NCI-H2107 (cell line): ENCODE results near the gene CCM2.

Source experiments
- DNase-seq: peaks from one replicate; lab custom pipeline; 2025; lab: John Stamatoyannopoulos, UW

Gene CCM2

DNA sequence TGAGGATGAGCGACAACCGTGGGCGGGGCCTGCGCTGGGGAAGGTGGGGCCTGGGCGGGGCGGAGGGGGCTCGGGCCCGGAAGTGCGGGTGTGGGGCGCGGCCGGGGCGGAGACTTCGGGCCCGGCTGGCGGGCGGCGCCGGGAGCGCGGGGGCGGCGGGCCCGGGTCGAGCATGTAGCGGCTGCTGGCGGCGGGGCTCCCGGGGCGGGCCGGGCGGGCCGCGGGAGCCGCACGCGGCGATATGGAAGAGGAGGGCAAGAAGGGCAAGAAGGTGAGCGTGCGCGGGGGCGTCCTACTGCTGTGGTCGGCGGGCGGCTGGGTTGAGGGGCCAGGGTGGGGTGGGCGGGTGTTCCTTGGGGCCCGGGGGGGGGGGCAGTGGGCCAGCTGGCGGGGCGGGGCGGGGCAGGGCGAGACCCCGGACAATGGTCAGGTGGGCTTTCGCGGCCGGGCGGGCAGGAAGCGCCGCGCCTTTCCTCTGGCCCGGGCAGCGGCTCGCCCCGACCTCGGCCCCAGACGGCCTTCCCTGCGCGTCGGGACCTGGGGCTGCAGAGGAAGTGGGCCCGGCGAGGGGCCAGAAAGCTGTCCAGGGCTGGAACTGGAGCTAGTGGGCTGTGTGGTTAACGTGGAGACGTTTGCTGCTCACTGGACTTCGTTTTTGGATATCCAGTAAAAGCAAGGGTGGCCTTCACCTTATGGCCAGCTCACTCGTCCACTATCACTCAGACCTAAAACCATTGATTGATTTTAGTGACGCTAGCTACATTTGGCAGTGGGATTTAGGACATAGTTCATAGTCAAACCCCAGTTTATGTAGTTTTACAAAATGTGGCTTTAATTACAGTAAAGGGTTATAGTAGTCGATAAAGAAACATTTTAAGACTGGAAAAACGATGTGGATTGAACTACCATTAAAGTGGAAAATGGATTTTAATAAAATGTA is at the start of gene CCM2:
TSS of gene CCM2 (plus strand) at position 109 of the 940 bp plus-strand sequence. CDS start at position 242, 133 bp downstream.
- no peak for DNase-seq

DNA sequence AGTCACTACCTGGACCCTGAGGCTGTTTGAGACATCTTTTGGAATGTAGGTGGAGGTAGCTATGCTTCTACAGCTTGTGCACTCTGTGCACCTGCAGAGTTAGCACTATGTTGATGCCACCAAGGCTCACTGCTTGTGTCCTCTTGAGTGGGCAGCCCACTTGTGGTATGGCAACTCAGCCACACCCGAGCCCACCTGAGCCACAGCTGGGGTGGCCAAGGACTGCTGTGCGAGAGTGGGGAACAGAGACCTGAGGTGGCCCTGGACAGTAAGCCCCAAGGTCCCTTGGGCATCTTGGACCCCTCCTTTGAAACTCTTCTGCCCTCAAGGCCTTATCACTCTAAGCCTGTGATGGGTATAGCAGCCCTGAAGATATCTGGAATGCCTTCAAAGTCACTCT is 46.8 kb upstream of the CCM2 start:
- DNase-seq = no peak

DNA sequence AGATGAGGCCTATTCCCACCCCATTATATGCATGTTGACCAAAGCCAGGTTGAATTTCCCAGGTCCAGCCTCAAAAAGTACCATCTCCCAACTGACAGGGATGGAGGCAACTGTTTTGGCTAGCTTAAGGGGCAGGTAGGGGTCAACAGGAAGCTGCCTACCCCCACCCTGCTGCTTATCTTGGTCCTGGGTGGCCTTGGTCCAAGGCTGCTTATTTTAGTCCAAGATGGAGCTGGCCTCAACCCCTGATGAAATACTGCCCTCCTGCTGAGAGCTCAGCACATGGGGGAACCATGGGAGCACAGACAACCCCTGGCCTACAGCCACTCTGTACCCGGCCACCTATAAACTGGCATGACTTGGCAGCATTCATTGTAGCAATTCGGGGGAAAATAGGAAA is 44.3 kb upstream of the CCM2 start:
- no peak for DNase-seq

DNA sequence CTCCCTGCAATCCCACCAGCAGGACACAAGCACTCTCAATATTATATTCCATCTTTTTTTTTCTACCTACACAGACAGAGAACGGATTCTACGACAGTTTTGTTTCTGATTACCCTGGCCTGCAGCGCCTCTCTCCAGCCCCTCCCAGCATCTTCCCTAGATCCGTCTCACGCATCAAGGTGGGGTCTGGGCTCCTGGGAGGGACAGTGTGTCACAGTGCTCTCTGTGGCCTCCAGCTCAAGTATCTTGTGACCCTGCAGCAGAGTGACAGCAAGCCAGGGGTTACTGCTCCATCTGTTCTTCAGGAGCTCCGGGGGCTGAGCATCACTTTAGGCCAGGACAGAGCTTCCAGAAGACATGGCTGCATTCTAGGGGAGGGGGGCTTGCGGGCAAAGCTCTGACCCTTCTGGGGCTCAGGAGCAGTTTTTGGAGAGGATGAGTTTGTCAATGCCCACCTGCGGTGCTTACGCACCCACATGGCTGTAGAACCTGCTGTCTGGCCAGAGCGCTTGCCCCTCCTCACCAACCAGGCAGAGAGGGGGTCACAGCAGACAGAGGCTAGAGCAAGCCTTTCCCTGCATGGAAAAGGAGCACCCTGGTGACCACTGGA is 43.7 kb upstream of the CCM2 start:
- DNase-seq = no peak

DNA sequence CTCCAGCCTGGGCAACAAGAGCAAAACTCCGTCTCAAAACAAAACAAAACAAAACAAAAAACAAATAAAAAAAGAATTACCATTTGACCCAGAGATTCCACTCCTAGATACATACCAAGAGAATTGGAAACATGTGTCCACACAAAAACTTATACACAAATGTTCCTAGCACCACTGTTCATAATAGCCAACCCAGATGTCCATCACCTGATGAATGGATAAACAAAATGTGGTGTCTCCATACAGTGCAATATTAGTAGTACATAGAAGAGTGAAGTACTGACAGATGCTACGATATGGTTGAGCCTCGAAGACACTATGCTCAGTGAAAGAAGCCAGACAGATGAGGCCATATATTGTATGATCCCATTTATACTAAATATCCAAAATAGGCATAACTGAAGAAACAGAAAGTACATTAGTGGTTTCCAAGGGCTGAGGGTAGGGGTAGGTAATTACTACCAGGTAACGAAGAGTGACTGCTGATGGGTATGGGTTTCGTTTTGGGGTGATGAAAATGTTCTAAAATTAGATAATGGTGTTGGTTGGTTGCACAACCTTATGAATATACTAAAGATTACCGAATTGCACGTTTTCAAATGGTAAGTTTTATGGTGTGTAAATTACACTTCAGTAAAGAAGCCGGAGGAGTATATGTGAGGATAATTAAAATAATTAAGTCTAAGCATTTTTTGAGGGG is 41.2 kb upstream of the CCM2 start:
- DNase-seq = no peak

DNA sequence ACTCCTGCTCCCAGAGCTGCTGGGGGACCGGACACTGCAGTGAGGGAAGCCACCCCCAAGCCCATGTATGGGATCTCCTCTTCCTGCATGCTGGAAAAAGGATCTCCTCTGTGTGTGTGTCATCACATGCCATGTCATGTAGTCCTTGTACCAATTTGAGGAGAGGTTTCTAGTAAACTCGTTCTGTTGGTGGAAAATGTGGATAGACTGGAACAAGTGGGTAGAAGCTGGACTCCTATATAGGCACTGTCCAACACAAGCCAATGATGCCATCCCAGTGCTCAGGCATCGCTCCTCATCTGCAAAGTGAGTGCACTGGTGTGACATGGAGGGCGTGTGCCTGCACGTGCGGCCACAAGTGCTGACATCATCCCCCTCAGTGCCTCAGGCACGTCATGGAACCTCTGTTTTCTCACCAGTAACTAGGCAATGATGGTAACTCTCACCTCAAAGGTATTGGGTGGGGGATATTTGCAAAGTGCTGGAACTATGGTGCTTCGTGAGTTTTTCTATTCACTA is 40.5 kb upstream of the CCM2 start:
- DNase-seq = no peak

DNA sequence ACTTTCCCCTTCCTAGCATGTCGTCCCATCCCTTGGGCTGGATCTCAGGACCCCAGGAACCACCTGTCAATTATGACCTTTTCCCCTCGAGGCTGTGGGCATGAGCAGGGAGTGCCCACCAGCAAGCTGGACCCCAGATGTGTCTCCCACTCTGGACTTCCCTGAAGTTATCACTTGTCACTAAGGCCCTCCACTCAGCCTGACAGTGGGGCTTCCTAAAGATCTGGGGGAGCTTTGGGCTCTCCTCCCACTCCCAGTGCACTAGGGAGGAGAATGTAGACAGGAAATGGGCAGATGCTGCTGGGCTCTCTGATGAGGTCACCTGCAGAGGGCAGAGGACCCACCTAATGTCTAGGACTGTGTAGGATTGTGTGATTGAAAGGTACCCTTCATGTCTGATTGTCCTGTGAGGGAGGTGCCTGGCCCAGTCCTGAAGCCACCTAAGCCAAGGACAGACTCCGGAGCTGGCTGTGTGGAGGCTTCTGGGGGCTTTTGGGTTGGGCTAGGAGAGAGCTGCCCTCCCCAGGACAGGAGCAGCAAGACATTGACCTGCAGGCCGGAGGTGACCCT is 39.9 kb upstream of the CCM2 start:
- DNase-seq = no peak

DNA sequence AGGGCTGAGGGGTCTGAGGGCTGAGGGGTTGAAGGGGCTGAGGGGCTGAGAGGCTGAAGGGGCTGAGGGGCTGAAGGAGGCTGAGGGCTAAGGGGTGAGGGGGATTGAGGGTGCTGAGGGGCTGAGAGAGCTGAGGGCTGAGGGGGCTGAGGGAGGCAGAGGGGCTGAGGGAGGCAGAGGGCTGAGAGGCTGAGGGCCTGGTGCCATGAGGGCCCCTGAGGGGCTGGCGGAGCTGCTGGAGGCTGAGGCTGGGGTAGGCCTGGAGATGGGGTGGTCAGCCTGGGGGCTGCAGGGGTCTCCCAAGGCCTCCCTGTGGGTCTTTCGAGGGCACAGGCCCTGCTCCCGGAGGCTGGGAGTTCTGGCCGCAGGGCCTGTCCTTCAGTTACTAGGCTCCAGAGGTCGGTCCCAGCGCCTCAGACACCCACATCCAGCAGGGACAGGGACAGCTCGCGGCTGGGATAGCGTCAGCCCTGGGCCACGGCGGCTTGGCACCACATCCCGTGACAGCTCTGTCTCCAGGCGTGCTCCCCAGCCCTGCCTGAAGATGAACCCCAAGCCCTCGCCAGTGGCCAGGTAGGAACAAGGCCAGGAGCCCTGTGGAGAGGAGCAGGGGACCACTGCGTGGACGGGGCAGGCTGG is 38.0 kb upstream of the CCM2 start:
- no peak for DNase-seq

DNA sequence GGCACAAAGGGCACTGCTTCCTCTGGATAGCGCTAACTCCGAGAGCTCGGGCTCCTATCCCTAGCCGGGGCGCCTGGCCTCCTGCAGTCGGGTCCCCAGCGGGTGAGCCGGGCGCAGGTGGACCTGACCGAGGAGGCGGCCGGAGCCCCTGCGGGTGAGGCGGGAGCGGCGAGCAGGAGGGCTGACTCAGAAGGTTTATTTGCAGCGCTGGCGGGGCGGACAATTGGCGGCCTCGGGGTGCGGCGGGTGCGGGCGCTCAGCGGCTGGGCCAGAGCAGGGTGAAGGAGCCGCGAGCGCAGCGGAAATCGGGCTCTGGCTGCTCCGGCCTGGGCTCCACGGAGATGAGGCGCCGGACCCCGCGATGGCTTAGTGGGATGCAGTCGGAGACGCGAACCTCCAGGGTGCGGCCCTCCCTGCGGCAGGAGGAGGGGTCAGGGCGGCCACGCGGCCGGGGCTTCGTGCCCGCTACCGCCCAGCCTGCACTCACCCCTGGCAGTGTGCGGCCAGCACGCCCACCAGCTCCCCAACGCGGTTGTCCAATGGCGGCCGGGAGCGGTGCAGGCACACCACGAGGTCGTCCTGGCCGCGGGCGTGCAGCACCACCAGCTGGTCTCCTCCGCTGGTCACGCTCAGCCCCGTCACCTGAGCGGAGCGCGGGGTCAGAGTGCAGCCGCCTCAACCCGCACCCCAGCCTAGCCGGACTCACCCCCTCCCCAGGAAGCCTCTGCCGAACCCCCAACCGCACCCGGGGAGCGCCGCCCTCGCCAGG is 37.3 kb upstream of the CCM2 start:
- no peak for DNase-seq

DNA sequence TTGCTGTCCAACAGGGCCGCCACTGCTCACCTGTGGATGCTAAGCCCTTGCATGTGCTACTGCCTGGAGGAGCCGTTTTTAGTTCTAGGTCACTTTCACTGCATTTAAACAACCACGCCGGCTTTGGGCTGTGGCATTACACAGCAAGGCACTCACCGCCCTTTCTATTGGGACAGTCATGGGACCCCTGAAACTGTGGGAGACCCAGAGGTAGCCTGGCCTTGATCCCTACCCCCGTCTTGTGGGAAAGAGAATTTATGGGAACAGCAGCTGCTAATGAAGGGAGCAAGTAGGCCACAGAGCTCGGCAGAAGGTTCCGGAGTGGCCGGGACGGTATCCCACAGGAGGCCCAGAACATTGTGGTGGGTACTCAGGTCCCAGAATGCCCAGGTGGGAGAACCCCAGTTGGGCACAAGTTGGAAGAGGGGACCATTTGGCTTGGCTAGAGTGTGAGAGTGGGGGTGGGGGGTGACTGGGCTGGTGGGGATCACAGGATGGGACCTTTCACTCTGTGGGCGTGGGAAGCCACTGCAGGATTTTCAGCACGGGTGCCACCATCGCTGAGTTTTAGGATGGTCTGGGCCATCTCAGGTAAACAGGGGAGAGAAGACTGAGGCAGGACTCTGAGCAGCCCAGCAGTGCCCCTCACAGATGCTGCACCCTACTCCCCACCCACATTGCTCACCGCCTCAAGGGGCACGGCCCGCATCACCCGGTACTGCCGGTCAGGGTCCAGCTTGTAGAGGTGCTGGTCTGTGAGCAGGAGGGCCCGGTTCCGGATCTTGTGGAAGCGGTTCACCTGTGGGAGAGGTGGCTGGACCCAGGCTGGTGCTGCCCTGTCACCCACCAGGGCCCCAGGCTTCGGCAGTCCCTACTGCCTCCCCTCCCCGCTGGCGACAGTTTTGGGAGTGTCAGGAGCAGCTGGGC is 36.4 kb upstream of the CCM2 start:
- DNase-seq = no peak

DNA sequence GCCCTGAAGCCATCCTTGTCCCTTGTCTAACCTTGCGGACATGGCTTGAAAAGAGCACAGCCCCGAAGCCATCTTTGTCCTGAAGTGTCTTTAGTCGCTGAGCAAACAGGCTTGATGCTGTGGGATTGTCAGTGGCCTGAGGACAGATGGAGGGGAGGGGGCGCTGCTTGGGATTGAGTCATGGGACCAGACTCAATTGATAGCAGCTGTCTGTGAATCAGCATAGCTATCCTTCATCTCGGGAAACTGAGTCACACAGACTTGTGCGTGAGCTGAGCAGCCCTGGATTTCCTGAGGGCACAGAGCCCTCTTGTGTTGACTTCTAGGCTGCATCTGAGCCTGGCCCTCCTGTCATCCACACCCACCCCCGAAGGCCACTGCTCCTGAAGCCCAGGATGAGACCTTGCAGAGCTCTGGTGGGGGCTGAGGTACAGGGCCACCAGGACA is 35.6 kb upstream of the CCM2 start:
- no peak for DNase-seq

DNA sequence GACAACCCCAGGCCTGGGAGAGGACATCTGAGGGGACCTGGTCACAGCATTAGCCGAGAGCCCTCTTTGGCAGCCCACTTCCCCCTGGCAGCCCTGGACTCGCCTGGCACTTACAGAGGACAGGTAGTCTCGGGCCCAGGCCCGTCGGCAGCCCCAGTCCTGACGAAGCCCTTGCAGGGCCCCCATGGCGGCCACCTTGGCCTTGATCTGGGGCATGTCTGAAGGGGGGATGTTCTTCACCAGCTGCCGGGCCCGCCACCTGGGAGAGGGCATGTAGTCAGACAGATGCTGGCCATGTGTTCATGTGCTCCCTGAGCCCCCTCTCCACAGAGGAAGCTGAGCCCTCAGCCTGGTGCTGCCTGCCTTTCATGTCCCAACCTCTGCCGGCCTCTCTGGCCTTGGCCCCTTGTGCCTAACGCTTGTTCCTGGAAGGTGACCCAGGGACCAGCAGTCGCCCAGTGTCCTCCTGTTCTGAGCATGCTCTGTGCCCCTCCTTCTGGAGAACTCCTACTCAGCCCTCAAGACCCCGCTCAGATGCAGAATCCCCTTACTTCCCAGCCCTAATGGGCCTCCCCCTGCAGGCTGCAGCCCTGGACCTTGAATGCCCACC is 35.1 kb upstream of the CCM2 start:
- no peak for DNase-seq

DNA sequence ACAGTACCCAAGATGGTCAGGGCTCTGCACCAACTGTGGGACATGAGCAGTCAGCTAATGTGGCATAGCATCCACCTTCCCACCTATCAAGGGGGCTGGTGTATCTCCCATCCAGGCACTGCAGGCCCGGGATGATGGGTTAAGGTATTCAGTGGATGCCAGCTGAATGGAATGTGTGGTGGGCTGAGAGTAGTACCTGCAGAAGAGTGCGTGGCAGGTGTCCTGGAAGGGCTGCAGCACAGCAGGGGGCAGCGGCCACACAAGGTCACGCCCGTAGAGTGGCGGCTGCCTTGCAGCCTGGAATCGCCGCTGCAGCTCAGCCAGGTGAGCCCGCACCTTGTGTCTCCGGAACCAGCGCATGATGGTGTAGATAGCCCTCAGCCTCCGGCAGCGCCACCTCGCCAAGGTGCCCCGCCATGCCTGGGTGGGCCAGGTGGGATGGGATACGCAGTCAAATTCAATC is 34.5 kb upstream of the CCM2 start:
- DNase-seq = no peak

DNA sequence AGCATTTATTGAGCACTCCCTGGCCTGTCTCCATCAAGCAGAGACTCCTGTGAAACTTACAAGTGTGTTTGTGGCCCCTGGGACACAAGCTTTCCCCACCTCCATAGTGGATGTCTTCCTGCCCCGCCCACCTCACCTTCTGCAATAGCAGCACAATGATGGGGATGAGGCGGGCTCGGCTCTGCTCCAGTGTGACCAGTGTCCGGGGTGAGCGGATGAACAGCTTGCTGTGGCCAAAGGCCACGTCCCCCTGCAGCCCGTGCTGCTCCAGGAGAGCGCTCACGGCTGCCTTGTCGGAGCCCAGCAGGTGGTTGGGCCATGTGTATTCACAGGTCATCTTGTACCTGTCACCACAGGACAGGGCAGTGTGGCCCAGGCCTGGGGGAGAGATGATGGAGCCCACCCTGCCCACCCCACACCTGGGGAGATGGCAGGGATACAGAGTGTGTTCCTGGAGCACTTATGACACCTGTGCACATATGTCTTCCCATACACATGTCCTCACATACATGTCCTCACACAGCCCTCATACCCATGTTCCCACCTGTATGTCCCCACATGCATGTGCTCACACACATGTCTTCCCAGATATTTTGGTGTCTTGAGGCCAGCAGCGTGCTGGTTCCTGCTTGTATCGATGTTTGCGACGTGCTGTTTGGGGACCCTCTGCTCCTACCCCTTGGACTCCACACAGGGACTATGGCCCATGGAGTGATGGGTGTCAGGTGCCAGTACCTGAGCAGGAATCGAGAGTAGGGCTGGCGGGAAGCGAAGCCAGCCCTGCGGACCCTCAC is 33.9 kb upstream of the CCM2 start:
- DNase-seq = no peak

DNA sequence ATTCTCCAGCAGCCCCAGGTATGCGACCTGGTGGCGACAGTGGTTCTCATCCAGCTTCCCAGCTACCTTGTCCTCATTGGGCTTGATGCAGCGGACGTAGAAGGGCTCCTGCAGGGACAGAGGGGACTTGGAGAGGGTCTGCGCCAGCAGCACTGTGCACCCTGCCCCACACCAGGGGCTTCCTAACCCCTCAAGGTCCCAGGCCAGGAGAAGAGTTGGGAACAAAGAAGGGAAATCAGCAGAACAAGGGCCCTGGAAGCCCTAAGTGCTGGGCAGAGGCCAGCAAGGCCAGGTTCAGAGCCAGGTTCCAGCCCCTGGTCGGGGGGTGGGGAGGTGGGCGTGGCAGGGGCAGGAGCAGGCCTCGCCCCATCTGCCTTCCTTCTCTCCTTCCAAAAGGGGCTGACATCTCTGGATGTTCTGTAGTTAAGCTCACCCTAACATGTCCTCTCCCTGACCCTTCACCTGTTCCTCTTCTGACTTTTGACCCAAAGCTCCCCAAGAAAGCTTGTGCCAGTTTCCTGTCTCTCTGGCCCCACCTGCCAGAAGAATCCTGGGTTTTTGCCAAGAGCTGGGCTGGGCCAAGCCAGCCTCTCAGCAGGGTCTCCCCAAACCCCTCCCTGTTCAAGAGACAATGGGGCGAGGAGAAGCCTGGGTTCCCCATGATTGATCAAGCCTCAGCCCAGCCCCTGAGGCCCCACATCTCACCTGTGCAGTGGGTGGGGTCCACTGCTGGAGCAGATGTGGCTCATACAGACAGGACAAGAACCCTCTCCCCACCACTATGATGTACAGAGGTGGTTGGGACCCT is 33.1 kb upstream of the CCM2 start:
- no peak for DNase-seq

DNA sequence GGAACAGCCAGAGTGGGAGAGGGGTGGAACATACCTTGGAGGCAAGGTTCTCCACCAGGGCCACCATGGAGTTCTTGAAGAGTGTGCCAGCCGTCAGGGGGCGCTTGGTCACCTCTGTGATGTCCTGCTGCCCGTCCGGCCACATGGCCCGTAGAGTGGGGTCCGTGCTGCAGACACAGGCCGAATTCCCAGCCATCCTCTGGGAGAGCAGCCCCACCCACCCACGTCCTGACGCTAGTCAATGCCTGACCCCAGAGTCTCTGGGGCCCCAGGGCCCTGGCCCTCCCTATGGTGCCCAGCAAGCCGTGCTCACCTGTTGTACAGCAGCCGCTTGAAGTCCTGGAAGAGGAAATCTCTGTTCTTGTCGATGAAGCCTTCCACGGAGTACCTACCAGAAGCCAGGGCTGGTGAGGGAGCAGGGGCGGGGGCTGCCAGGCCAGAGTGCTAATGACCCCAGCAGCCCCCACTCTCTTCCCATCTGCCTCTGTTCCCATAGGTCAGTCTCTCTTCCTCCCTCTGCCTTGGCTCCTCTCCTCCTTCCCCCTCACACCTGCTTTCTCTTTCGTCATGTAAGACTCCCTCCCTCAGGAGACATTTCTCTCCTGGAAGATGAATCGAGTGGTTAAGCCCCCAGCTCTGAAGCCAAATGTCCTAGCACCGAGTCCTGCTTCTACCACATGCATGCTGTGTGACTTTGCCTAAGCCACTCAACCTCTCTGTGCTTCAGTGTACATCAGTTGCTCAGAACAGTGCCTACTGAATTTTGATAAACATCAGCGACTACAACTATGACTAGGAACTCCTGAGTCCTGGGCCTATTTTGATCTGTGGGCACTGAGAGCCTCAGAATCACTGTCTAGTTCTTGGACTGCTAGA is 32.2 kb upstream of the CCM2 start:
- DNase-seq = no peak
